ENCODE measurements around the gene PIK3R6.
"Not testable (repeated sequence)": the region's sequence is repeated elsewhere in the genome, so short reads cannot be mapped to it uniquely, and the experiment has no call there.

PIK3R6 gene

GRCh38 chr17:8872705-8873435 is 5.4 kb upstream of the PIK3R6 start:
- no peak for DNase-seq

GRCh38 chr17:8872036-8872704 is 4.7 kb upstream of the PIK3R6 start:
- DNase-seq = no peak

- DNase-seq = no peak
Measured at GRCh38 chr17:8871081-8871581, 3.7 kb upstream of the PIK3R6 start.

- DNase-seq = no peak
Measured at GRCh38 chr17:8870406-8871040, 3.0 kb upstream of the PIK3R6 start.

- no peak for DNase-seq
Measured at GRCh38 chr17:8869114-8869815, 1.8 kb upstream of the PIK3R6 start.

- DNase-seq = no peak
Measured at GRCh38 chr17:8868529-8868951, 1.1 kb upstream of the PIK3R6 start.

- no peak for DNase-seq
Measured at GRCh38 chr17:8868092-8868491, 618 bp upstream of the PIK3R6 start.

- DNase-seq = no peak
Measured at GRCh38 chr17:8865811-8866210, 1.7 kb downstream of the PIK3R6 start.

- no peak for DNase-seq
Measured at GRCh38 chr17:8865385-8865784, 2.1 kb downstream of the PIK3R6 start.

GRCh38 chr17:8862213-8863056 is 5.0 kb downstream of the PIK3R6 start:
- DNase-seq = no peak

GRCh38 chr17:8861495-8862181 is 5.8 kb downstream of the PIK3R6 start:
- DNase-seq = no peak

GRCh38 chr17:8859804-8860430 is 7.6 kb downstream of the PIK3R6 start:
- DNase-seq = no peak

- no peak for DNase-seq
Measured at GRCh38 chr17:8859027-8859803, 8.3 kb downstream of the PIK3R6 start.

- DNase-seq = no peak
Measured at GRCh38 chr17:8857919-8858318, 9.6 kb downstream of the PIK3R6 start.

GRCh38 chr17:8856869-8857575 is 10.5 kb downstream of the PIK3R6 start:
- DNase-seq = no peak

GRCh38 chr17:8856205-8856603 is 11.3 kb downstream of the PIK3R6 start:
- not testable (repeated sequence) for DNase-seq

GRCh38 chr17:8855477-8856204 is 11.8 kb downstream of the PIK3R6 start:
- DNase-seq = no peak

GRCh38 chr17:8851600-8851999 is 15.9 kb downstream of the PIK3R6 start:
- no peak for DNase-seq

Data from activated CD4-positive, alpha-beta T cell treated with anti-CD3 and anti-CD28 coated beads for 4 hours (primary cell).